A549 (cell line): ENCODE data around the gene BAIAP3.

Experiments
- CHD2 ChIP-seq: fragments of 150-350 bp; IDR thresholded peaks from 2 replicates; pipeline ENCODE4 v1.6.1; 2014; ENCODE audit warnings: low read length; ENCODE audit not compliant: partially characterized antibody
- CTCF ChIP-seq: fragments of >200 bp; sonication (Bioruptor Twin); formaldehyde crosslinking; IDR thresholded peaks from 3 replicates; pipeline ENCODE4 v1.5.1; 2016
- E2F6 ChIP-seq: IDR thresholded peaks from 2 replicates; pipeline ENCODE4 v1.6.1; 2012; ENCODE audit warnings: low read depth, borderline replicate concordance
- HDAC2 ChIP-seq: fragments of 200-600 bp; sonication (generic); IDR thresholded peaks from 2 replicates; pipeline ENCODE4 v1.6.1; 2016
- MAX ChIP-seq: IDR thresholded peaks from 2 replicates; pipeline ENCODE4 v1.6.1; 2012
- MAZ ChIP-seq: fragments of 150-350 bp; IDR thresholded peaks from 2 replicates; pipeline ENCODE4 v1.6.1; 2014; ENCODE audit warnings: antibody characterized with exemption, low read depth, low read length, borderline replicate concordance
- POLR2A ChIP-seq: IDR thresholded peaks from 2 replicates; pipeline ENCODE4 v1.6.1; 2012; ENCODE audit warnings: mild to moderate bottlenecking, low read length
- RAD21 ChIP-seq, 2 experiments: fragments of >200 bp in 1 of 2; sonication (Bioruptor Twin) in 1 of 2; formaldehyde crosslinking in 1 of 2; IDR thresholded peaks in 1 of 2; conservative IDR thresholded peaks in 1 of 2; 2 replicates in 1 of 2; 3 replicates in 1 of 2; pipeline ENCODE4 v1.6.1; 2012 to 2018; ENCODE audit warnings: inconsistent platforms in 1 of 2
- RCOR1 ChIP-seq: fragments of 150-350 bp; IDR thresholded peaks from 2 replicates; pipeline ENCODE4 v1.6.1; 2014; ENCODE audit warnings: antibody characterized with exemption, low read length, low read depth
- REST ChIP-seq: fragments of 200-600 bp; sonication (generic); IDR thresholded peaks from 2 replicates; pipeline ENCODE4 v1.6.1; 2016; ENCODE audit warnings: antibody characterized with exemption, mild to moderate bottlenecking, moderate library complexity
- ZFP36 ChIP-seq: fragments of 450-650 bp; IDR thresholded peaks from 2 replicates; pipeline ENCODE4 v1.6.1; 2014; ENCODE audit warnings: borderline replicate concordance; ENCODE audit not compliant: partially characterized antibody

- TF ChIP-seq CTCF (no peak), MAZ (no peak), POLR2A (no peak), REST (no peak), MAX (no peak), E2F6 (no peak), RCOR1 (no peak), HDAC2 (no peak), RAD21 (conservative IDR thresholded peaks at IDR 0.05 in 1 of 2, IDR thresholded peaks at IDR 0.05 in 1 of 2) (no peak), ZFP36 (no peak), CHD2 (no peak)
These were observed 33.4 kb downstream of the BAIAP3 start for GRCh38 chr16:1366712-1367299.
